G401 (cell line): Measurements from ENCODE around the gene ADGRE2. TPM values are rescaled to one million over a fixed set of nuclear protein-coding genes. Genes with fewer than 3 reads are reported as not detected.

Experiments
- DNase-seq: peaks from one replicate; pipeline ENCODE4 v3.0.0-alpha.2; 2015; ENCODE audit warnings: low spot score
- in situ Hi-C: cut with HindIII; loops from 2 replicates; pipeline ENCODE4 v1.10.0; 2016; ENCODE audit warnings: low sequenced_read_pairs, mixed read lengths
- total RNA-seq: library from RNA; depleted of rRNA; stranded (reverse); fragments of >200 nt; shearing (Covaris generic); gene quantifications from 2 replicates; pipeline ENCODE4 v1.2.3, GENCODE V29; 2014

Gene ADGRE2
- total RNA-seq, 1 experiment from 2014 or later: not detected

- DNase-seq: no peak
Measured at GRCh38 chr19:14763497-14764145, 14.7 kb downstream of the ADGRE2 start.

DNA sequence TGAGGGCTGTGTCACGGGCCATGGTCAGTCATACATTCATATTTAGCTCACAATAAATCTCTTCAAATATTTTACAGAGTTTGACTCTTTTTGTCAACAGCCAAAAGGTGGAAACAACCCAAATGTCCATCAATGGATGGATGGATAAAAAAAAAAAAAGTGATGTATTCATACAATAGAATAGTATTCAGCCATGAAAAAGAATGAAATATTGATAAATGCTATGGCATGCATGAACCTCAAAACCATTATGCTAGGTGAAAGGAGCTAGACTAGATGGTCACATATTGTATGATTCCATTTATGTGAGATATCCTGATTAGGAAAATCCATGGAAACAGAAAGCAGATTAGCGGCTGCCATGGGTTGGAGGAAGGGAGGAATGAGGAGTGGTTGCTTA lies 16.2 kb downstream of the ADGRE2 start:
- no peak for DNase-seq
- in situ Hi-C loops: no loop called here

More at GRCh38 chr19:14763497-14764145, 14.7 kb downstream of the ADGRE2 start:
- in situ Hi-C loops: no loop called here

DNA sequence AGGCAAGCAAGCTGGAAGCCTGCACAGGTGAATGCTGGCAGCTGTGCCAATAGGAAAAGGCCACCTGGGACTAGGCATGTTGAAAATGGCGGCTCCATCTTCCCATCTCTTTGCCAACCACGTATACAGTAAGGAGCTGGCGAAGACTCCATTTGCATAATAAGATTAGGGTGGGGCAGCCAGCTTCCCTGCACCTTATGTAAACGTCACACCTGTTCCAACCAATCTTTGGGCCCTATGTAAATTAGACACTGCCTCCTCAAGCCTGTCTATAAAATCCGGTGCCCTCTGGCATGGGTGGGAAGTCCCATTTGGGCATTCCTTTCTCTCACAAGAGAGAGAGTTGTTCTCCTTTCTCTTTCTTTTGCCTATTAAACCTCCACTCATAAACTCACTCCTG lies 16.8 kb downstream of the ADGRE2 start:
- in situ Hi-C loops: no loop called here

DNA sequence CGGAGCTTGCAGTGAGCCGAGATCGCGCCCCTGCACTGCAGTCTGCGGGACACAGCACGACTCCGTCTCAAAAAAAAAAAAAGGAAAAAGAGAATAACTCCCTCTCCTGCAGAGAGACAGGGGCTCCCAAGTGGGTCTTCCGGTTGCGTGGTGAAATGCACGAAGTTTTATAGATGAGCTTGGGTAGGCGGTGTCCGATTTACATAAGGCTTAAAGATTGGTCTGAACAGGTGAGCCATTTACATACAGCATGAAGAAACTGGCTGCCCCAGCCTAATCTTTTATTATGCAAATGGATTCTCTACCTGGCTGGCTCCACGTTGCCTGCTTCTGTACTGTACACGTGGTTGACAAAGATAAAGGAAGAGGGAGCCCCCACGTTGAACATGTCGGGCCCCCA lies 19.5 kb downstream of the ADGRE2 start:
- in situ Hi-C loops: no loop called here
- DNase-seq: no peak

More for the DNA sequence above, 16.8 kb downstream of the ADGRE2 start:
- DNase-seq: no peak

DNA sequence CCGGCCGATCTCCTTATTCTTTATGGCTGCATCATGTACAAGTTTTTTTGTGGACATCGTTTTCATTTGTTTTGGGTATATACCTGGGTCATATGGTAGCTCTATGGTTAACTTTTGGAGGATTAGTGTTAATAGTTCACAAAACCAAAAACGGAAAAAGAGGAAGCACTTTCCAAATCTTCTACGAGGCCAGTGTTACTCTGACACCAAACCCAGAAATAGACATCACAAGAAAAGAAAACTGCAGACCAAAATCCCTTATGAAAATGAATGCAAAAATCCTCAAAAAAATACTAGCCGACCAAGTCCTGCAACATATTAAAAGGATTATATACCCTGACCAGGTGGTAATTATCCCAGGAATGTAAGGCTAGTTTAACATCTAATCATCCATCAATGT lies 29.8 kb downstream of the ADGRE2 start:
- DNase-seq: no peak
- in situ Hi-C loops: no loop called here

DNA sequence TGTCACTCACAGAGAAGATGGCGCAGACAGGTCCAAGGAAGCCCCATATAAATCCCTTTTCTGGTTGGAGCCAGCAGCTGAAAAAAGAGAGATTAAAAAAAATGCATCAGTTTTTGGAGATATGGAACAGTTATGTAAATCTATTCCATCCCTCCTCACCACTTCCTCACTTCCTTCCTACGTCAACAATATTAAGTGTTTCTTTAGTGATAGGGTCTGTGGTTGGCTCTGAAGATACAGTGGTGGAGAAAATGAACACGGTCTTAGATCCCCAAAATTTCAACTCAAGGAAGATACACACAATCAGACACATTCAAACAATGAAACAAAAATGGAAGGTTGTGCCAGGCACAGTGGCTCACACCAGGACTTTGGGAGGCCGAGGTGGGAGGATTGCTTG lies 31.5 kb downstream of the ADGRE2 start:
- in situ Hi-C loops: no loop called here
- no peak for DNase-seq

DNA sequence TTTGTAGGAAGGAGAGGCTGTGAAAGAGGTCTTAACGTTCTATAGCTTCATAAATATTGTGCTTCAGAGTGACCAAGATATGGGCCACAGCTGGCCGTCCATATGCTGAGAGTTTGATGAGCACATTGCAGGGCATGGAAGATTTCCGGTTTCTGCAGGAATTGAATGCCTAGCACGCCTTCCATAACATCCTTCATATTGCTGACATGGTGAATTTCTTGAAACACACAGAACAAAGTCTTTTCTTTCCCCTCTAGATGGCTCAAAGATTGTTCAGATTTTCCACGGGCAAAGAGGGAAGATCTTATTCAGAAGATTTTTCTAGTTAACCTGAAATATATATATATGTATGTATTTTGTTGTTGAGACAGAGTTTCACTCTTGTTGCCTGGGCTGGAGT lies 42.4 kb downstream of the ADGRE2 start:
- in situ Hi-C loops: no loop called here
- DNase-seq: no peak

GRCh38 chr19:14733574-14733973 lies 44.8 kb downstream of the ADGRE2 start:
- no peak for DNase-seq
- in situ Hi-C loops: no loop called here

DNA sequence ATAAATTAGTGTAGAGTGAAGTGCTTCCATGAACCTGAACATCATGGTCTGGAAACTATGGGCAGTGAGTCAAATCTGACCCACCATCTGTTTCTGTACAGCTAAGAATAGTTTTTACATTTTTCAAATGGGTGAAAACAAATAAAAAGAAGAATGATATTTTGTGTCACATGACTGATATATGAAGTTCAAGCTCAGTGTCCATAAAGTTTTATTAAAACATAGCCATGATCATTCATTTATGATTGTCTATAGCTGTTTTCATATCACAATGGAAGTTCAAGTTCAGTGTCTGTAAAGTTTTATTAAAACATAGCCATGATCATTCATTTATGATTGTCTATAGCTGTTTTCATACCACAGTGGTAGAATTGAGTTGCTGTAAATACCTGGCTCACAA lies 45.9 kb downstream of the ADGRE2 start:
- in situ Hi-C loops: no loop called here
- DNase-seq: no peak

- no peak for DNase-seq
- in situ Hi-C loops: no loop called here
Measured at GRCh38 chr19:14731200-14731599, 47.2 kb downstream of the ADGRE2 start.

DNA sequence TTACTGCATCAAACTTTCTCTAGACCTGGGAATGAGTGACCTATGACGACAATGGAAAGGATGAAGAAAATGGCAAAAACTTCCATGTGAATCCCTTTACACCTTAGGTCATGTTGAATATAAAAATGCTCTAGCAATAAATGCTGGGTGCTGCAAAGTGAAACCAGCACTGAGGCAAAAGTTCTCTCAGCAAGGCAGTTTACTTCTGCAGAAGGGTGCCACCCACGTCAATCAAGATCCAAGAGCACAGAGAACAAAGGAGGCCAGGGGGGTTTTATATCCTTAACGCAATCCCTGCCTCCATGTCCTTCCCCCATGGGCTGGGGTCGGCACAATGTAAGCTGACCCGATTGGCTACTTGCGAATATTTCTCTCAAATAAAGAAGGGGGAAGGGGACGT lies 49.8 kb downstream of the ADGRE2 start:
- DNase-seq: no peak
- in situ Hi-C loops: no loop called here

DNA sequence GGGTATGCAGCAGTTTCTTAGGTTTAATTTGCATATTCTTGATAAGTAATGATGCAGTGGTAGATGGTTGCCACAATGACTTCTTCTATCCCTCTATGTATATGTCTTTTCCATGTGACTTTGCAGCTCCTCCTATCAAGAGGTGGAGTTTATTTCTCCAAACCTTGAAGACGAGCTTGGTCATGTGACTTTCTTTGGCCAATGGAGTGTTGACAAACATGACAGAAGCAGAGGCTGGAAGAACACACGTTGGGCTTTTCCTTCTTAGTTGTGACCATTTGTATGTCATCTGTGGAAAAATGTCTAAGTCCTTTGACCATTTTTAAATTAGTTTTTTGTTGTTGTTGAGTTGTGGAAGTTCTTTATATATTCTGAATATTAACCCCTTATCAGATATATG lies 56.2 kb downstream of the ADGRE2 start:
- DNase-seq: no peak
- in situ Hi-C loops: no loop called here

DNA sequence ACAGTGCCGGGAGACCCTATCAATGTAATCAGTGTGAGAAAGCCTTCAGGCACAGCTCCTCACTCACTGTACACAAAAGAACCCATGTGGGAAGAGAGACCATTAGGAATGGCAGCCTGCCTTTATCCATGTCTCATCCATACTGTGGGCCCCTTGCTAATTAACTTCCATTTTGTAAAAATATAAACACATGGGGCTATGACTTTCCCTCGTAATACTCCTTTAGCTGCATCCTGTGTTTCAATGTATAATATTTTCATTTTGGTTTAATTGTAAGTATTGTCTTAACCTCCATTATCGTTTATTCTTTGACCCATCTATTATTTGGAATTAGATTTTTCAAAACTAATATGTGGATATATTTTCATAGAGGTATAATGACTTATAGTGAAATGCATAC lies 59.2 kb downstream of the ADGRE2 start:
- in situ Hi-C loops: no loop called here
- DNase-seq: no peak

GRCh38 chr19:14718522-14719116 lies 59.7 kb downstream of the ADGRE2 start:
- DNase-seq: no peak
- in situ Hi-C loops: no loop called here

- in situ Hi-C loops: no loop called here
- no peak for DNase-seq
Measured at GRCh38 chr19:14715841-14716240, 62.5 kb downstream of the ADGRE2 start.

DNA sequence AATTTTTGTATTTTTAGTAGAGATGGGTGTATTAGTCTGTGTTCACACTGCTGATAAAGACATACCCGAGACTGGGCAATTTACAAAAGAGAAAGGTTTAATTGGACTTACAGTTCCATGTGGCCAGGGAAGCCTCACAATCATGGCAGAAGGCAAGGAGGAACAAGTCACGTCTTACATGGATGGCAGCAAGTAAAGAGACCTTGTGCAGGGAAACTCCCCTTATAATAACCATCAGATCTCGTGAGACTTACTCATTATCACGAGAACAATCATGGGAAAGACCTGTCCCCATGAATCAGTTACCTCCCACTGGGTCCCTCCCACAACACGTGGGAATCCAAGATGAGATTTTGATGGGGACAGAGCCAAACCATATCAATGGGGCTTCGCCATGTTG lies 73.9 kb downstream of the ADGRE2 start:
- DNase-seq: no peak
- in situ Hi-C loops: no loop called here

DNA sequence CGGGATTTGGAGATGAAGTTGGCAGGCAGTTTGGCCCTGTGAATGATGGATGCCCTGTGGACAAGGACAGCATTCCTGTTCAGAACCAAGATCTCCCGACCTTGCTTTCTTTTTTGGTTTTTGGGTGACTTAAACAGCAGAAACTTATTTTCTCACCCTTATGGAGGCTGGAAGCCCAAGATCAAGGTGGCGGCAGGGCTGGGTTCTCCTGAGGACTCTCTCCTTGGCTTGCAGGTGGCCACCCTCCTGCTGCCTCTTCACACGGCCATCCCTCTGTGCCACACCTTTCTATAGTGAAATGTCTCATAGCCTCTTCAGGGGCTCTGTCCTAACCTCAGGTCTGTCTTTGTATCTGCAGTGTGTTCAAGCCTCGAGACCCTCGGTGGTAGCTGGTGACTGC lies 74.5 kb downstream of the ADGRE2 start:
- DNase-seq: no peak
- in situ Hi-C loops: no loop called here

DNA sequence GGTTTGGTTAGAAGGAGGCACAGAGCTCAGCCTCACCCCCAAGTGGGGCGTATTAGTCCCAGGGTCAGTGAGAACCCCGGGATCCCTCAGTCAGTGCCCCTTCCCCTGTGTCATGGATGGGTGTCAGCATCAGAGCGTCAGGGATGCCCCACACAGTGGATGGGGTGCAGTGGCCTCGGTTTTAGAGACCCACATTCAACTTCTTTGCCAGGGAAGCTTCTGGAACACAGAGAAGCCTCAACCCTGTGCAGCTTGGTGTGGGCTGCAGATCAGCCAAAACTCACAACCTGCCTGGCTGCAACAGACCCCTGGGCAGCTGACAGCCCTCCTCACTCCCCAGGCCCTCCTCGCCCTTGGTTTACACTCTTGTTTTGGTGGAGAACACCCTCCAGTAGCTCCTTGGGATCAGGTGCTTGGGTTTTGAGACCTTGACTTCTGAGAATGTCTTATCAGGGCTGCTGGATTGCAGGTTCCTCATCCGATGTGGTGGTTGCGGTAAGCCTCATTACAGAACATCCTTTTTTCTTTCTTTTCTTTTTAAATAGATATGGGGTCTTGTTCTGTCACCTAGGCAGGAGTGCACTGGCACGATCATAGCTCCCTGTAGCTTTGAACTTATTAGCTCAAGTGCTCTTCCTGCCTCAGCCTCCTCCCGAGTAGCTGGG lies 77.5 kb downstream of the ADGRE2 start:
- in situ Hi-C loops: no loop called here
- DNase-seq: no peak

DNA sequence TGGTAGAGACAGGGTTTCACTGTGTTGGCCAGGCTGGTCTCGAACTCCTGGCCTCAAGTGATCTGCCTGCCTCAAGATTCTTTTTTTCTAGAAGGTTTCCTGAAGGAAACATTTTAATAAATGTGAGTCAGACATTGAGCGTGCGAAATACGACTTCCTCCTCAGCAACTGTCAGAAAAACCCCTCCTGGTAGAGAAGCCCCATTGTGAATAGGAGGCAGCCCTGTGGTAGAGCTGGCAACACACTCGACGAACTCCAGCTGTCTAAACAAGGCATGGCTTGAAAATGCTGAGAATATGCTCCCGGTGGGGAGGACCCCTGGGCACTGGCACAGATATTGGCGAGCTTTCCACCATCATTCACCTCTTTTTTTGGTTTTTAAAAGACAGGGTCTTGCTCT lies 78.7 kb downstream of the ADGRE2 start:
- in situ Hi-C loops: no loop called here
- DNase-seq: no peak

- no peak for DNase-seq
- in situ Hi-C loops: no loop called here
Measured at GRCh38 chr19:14695471-14695870, 82.9 kb downstream of the ADGRE2 start.
